Measurements from ENCODE around the gene SLC22A16. TPM values are rescaled to one million over a fixed set of nuclear protein-coding genes. Genes with fewer than 3 reads are reported as not detected.

SLC22A16 gene
- total and polyA plus RNA-seq, 2 donors from 2014 or later, result 0.79 TPM; not detected in 1

GRCh38 chr6:110475066-110475653 is 1.3 kb downstream of the SLC22A16 start:
- DNase-seq, result no peak
- no peak overlapping the region for H3K4me3 ChIP-seq (ENCODE audit: low read length in 3 of 3)

DNA sequence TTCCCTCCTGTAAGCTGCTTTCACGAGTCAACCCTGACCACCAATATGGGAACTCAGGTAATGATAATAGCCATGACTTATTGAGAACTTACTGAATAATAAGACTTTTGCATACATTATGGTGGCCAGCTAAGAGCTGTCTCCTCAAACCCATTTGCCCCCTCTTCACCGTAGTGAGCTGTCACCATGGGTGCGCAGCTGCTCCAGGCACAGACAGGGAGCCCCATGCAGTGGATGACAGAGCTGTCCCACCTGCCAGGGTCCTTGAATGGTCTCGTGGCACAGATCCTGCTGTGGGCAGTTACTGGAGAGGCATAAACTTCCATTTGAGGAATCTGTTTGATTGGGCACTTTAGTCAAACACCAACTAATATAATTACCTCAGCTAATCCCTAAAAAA is 1.9 kb downstream of the SLC22A16 start:
- intact Hi-C loops (cut with DNase I), result no loop called here
- no peaks in the 10 kb centered on the region for H3K36me3 ChIP-seq (ENCODE audit: control insufficient read depth in 2 of 3, insufficient read depth in 3 of 3, low read length in 3 of 3)
- H3K9ac ChIP-seq (ENCODE audit: low read length in 3 of 3), result no peak overlapping the region
- no peaks in the 10 kb centered on the region for H3K9me3 ChIP-seq (ENCODE audit: control insufficient read depth in 2 of 3, insufficient read depth in 1 of 3, low read length in 3 of 3)
- DNase-seq, result no peak
- H3K4me3 ChIP-seq (ENCODE audit: low read length in 3 of 3), result no peak overlapping the region
- H3K27ac ChIP-seq (ENCODE audit: low read depth in 2 of 2, low read length in 2 of 2), result no peak overlapping the region
- FAIRE-seq, result no peak
- no peak for TF ChIP-seq CTCF (IDR thresholded peaks at IDR 0.05; ENCODE audit: borderline replicate concordance, extremely low read depth, insufficient read depth)
- no peaks in the 10 kb centered on the region for H3K27me3 ChIP-seq (ENCODE audit: control insufficient read depth, insufficient read depth, low read length)
- no peaks in the 10 kb centered on the region for H3K4me1 ChIP-seq (ENCODE audit: control insufficient read depth in 2 of 3, insufficient read depth in 2 of 3, low read depth in 1 of 3, low read length in 3 of 3)

More at GRCh38 chr6:110475066-110475653, 1.3 kb downstream of the SLC22A16 start:
- no peaks in the 10 kb centered on the region for H3K4me1 ChIP-seq (ENCODE audit: control insufficient read depth in 2 of 3, insufficient read depth in 2 of 3, low read depth in 1 of 3, low read length in 3 of 3)
- H3K36me3 ChIP-seq (ENCODE audit: control insufficient read depth in 2 of 3, insufficient read depth in 3 of 3, low read length in 3 of 3), result no peaks in the 10 kb centered on the region
- intact Hi-C loops (cut with DNase I), result no loop called here
- H3K9me3 ChIP-seq (ENCODE audit: control insufficient read depth in 2 of 3, insufficient read depth in 1 of 3, low read length in 3 of 3), result no peaks in the 10 kb centered on the region
- H3K27ac ChIP-seq (ENCODE audit: low read depth in 2 of 2, low read length in 2 of 2), result no peak overlapping the region
- H3K9ac ChIP-seq (ENCODE audit: low read length in 3 of 3), result no peak overlapping the region
- H3K27me3 ChIP-seq (ENCODE audit: control insufficient read depth, insufficient read depth, low read length), result no peaks in the 10 kb centered on the region
- no peak for FAIRE-seq
- TF ChIP-seq CTCF (IDR thresholded peaks at IDR 0.05; ENCODE audit: borderline replicate concordance, extremely low read depth, insufficient read depth), result no peak

GRCh38 chr6:110472739-110473138 is 3.7 kb downstream of the SLC22A16 start:
- Histone ChIP-seq H3K27me3 (ENCODE audit: control insufficient read depth, insufficient read depth, low read length) (no peaks in the 10 kb centered on the region), H3K4me1 (ENCODE audit: control insufficient read depth in 2 of 3, insufficient read depth in 2 of 3, low read depth in 1 of 3, low read length in 3 of 3) (no peaks in the 10 kb centered on the region), H3K9me3 (ENCODE audit: control insufficient read depth in 2 of 3, insufficient read depth in 1 of 3, low read length in 3 of 3) (no peaks in the 10 kb centered on the region), H3K9ac (ENCODE audit: low read length in 3 of 3) (no peak overlapping the region), H3K27ac (ENCODE audit: low read depth in 2 of 2, low read length in 2 of 2) (no peak overlapping the region), H3K4me3 (ENCODE audit: low read length in 3 of 3) (no peak overlapping the region), H3K36me3 (ENCODE audit: control insufficient read depth in 2 of 3, insufficient read depth in 3 of 3, low read length in 3 of 3) (no peaks in the 10 kb centered on the region)
- FAIRE-seq, result no peak
- intact Hi-C loops (cut with DNase I), result no loop called here
- TF ChIP-seq CTCF (IDR thresholded peaks at IDR 0.05; ENCODE audit: borderline replicate concordance, extremely low read depth, insufficient read depth), result no peak
- no peak for DNase-seq

All from kidney (tissue), 14 donors.